Esophagus muscularis mucosa (tissue), 4 donors: ENCODE measurements around the gene NAT14.

Experiments
- EP300 ChIP-seq: sonication (generic); formaldehyde crosslinking; IDR thresholded peaks from one replicate; pipeline ENCODE4 v1.6.1; 2017; ENCODE audit warnings: antibody characterized with exemption
- POLR2A ChIP-seq: fragments of 450-650 bp; IDR thresholded peaks from one replicate; pipeline ENCODE4 v1.6.1; 2017; ENCODE audit warnings: antibody characterized with exemption, moderate library complexity, mild to moderate bottlenecking, low read depth
- POLR2AphosphoS5 ChIP-seq, 2 donors: sonication (generic); formaldehyde crosslinking; IDR thresholded peaks; one replicate each; pipeline ENCODE4 v1.6.1; 2017; ENCODE audit warnings: antibody characterized with exemption in 2 of 2
- TF ChIP-seq, protein P1 (sequence below), 3 experiments: fragments of 200-600 bp in 2 of 3; fragments of 450-650 bp in 1 of 3; sonication (generic) in 2 of 3; IDR thresholded peaks; one replicate each; pipeline ENCODE4 v1.5.1; 2017 to 2019; ENCODE audit warnings: antibody characterized with exemption in 3 of 3, mild to moderate bottlenecking in 2 of 3, moderate library complexity in 1 of 3

DNA sequence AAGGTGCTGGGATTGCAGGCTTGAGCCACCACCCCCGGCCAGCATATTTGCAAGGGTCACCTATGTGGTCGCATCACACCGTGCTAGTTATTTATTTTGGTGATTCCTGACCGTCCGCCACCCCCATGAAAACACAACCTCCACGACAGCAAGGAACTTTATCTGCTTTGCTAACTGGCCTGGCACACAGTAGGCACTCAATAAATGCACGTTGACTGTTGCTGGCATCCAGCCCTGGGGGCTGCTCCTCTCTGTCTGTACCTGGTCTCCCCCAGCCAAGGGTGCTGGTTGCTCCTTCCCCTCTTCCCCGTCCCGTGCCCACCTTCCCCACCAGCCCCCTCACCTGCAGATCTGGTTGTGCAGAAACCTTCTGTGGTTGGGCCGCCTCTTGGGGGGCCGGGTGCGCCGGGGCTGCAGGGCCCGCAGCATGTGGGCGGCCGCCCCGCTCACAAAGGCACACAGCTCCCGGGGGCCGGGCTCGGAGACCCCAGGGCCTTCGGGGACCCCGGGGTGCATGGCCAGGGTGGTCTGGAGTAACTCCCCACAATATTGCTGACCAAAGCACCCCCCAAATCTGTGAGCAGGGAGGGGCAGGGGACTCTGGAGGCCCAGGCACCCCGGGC lies 20.8 kb upstream of the NAT14 start:
- TF ChIP-seq, protein P1, sequence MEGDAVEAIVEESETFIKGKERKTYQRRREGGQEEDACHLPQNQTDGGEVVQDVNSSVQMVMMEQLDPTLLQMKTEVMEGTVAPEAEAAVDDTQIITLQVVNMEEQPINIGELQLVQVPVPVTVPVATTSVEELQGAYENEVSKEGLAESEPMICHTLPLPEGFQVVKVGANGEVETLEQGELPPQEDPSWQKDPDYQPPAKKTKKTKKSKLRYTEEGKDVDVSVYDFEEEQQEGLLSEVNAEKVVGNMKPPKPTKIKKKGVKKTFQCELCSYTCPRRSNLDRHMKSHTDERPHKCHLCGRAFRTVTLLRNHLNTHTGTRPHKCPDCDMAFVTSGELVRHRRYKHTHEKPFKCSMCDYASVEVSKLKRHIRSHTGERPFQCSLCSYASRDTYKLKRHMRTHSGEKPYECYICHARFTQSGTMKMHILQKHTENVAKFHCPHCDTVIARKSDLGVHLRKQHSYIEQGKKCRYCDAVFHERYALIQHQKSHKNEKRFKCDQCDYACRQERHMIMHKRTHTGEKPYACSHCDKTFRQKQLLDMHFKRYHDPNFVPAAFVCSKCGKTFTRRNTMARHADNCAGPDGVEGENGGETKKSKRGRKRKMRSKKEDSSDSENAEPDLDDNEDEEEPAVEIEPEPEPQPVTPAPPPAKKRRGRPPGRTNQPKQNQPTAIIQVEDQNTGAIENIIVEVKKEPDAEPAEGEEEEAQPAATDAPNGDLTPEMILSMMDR (IDR thresholded peaks at IDR 0.05) = no peak
- no peak for TF ChIP-seq EP300
- no peak for TF ChIP-seq POLR2A
- TF ChIP-seq POLR2AphosphoS5 (IDR thresholded peaks at IDR 0.05) = no peak
